NCI-H1436 treated with DMSO at 0.1 percent for 48 hours (cell line): ENCODE measurements around the gene CNOT3.

ENCODE experiments used
- DNase-seq: peaks from one replicate; lab custom pipeline; 2025; lab: John Stamatoyannopoulos, UW

CNOT3 gene

DNA sequence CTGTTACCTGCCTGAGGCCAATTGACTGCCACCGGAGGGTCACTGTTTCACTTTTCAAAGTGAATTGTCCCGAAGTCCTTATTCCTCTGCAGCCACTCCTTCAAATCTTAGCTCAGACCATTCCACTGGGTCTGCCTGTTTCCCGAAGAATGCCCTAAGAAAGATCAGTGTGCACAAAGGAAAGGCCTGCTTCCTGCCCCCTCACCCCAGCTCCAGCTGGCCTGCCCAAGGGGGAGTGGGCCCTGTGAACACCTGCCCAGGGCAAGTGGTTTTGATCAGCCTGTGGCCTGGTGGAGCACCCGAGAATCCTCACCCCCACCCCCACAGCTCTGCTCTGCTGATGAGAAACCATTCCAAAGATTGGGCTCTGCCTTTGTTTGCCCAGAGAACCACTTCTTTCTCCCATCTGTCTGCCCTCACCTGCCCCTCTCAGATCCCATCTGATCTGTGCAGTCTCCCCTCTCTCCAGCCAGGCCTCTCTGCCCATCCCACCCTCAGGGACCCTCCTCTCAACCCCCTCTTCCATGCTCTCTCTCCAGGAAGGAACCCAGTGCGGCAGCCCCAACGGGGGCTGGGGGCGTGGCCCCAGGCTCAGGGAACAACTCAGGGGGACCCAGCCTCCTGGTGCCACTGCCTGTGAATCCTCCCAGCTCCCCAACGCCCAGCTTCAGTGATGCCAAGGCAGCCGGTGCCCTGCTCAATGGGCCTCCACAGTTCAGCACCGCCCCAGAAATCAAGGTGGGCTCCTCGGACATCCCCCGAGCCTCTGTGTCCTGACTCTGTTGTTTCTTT, 11.7 kb downstream of the CNOT3 start:
- no peak for DNase-seq

DNA sequence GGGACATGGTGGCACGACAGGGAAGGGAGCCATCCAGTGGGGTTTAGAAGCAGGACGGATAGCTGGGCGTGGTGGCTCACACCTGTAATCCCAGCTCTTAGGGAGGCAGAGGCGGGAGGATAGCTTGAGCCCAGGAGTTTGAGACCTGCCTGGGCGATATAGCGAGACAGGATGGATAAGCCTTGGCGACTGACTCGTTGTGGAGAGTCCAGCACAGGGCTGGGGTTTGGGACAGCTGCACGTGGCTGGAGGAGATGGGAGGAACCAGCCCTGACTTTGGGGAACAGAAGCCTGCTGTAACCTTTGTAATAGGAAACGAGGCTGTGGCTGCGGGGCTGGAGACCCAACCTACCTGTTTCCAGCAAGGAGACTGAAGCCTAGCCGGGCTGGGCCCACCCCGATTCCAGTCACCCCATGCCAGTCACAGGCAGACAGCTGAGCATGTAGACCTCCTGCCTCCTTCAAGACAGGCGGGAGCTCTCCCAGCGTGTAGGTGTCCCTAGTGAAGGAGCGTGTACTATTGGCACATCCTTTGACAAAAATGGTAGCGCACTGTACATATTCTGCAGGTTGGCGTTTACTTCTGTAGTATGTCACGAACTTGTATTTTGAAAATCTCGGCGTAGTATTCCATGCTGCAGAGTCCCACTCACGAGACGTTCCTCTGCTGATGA, 13.9 kb downstream of the CNOT3 start:
- DNase-seq: no peak

DNA sequence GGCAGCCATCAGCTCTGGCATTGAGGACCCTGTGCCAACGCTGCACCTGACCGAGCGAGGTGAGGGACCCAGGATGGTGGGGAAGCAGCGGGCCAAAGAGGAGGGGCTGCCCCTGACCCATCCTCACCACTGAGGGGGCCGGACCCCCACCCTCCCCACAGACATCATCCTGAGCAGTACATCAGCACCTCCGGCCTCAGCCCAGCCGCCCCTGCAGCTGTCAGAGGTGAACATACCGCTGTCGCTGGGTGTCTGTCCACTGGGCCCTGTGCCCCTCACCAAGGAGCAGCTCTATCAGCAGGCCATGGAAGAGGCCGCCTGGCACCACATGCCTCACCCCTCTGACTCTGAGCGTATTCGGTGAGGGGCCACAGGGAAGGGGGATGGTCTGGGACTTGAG, 14.7 kb downstream of the CNOT3 start:
- DNase-seq: no peak

DNA sequence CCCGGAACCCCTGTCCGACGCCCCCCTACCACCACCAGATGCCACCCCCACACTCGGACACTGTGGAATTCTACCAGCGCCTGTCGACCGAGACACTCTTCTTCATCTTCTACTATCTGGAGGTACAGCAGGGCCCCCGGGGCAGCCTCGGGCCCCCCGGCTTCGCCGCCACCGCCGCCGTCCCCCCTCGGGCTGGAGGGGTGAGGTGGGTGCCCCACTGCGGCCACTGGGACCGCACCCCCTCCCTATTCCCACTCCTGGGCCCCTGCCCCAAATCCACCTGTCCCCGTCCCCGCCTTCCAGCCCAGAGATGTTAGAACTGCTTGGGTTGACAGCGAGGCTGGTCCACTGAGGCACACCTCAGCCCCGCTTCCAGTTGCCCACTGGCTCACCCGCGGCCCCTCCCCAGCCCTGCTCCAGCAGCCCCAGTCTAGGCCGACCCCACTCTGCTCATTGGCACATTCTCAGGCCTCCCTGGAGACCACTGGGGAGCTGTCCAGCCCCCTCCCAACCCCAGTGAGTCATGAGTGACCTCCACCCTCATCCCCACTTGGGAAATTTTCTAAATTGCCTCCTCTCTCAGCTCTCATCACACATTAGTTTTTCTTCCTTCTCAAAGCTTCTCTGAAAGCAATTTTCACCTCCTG, 15.4 kb downstream of the CNOT3 start:
- no peak for DNase-seq

DNA sequence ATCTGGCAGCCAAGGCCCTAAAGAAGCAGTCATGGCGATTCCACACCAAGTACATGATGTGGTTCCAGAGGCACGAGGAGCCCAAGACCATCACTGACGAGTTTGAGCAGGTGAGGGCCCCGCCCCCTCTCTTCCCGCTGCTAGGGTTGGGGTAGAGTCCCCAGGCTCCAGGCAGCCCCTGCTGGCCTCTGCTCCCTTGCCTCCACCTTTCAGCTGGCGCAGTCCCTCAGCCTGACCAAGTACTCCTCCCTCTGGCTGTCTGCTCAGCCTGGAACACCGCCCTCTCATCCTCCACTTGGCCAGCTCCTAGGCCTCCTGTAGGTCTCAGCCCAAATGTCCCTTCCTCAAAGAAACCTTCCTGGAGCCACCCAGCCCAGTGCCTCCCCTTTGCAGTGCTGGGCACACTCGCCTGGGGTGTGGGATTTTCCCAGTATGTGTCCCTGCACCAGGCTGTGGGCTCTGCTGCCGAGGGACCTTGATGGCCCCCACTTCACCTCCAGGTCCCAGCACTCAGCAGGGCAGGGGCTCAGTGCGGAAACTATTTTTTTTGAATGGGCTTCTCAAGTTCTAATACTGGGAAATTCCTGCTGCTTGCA, 16.3 kb downstream of the CNOT3 start:
- DNase-seq: no peak

DNA sequence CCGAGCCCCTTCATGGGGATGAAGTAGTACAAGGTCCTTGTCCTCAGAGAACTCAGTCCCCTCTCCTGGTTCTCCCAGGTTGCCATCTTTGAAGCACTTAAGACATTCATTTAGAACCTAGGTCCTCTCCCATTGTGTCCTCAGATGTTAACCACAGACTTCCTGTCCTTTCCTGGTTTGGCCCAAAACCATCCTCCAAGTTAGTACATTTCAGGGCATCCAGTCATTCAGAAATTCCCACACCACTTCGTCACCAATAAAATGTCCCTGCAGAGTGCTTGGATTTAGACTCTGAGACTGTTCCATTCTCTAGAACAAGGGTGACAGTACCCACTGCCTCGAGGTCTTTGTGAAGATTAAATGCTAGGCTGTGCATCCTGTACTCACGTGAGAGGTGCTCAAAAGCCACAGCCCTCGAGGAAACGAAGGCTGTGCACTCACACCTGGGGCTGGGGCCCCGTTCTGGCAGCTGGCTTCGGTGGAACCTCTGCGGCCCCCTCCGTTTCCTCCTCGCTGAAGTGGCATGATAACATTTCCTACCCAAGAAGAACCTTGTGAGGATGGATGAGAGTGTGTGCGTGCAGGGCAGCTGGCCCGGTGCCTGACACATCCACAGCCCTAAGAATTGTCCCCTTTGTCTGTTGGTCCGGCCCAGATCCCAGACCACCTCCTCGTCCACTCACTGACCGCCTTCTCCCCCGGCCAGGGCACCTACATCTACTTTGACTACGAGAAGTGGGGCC, 17.2 kb downstream of the CNOT3 start:
- no peak for DNase-seq

DNA sequence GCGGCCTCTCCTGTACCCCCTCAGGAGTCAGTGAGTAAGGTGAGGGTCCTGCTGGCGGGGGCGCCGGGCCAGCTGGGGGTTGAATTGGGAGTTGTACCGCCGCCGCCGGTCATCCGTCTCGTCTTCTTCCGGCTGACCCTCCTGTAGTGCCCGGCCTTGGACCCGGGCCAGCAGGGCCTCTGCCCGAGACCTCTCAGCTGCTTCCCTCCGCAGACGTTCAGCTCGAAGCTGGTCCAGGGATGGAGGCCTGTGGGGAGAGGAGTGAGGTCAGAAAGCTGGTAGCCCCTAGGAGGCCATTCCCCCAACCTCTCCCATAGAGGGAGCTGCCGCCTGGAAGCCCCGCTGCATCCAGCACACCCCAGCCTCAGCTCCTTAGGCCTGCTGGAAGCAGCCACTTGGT, 18.1 kb downstream of the CNOT3 start:
- DNase-seq: no peak

DNA sequence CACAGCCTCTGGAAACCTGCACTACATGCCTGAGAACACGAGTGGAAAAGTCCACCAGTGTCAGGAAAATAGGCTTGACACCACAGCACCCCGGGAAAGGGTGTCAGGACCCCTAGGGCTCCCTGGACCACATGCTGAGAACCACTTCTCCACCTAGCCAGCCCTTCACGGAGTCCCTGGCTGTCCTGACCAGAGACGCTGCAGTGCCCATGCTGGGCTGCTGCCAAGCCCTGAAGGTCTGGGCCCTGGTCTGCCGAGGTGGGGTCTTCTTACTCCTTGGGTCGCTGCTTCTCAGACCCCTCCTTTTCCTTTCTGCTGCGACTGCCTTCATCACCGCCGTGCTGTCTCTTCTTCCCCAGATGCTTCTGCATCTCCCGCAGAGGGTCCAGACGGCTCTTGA, 18.9 kb downstream of the CNOT3 start:
- DNase-seq: no peak

DNA sequence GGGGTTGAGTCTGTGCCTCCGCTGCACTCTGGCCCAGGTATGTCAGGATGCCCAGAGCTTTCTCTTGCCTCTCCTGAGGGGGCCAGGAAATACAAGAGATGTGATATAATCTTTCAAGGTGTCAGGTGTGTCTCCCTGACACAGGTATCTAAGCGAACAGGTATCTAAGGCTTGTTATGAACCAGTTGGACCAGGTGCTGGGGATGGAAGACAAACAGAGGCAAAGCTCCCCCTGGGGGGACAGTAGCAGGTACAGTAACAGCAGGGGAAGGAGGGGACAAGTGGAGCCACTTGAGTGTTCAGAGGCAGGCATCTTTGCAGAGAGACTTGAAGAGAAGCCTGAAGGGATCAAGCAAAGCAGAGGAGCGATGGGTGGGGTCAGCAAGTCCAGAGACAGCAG, 19.4 kb downstream of the CNOT3 start:
- DNase-seq: no peak

DNA sequence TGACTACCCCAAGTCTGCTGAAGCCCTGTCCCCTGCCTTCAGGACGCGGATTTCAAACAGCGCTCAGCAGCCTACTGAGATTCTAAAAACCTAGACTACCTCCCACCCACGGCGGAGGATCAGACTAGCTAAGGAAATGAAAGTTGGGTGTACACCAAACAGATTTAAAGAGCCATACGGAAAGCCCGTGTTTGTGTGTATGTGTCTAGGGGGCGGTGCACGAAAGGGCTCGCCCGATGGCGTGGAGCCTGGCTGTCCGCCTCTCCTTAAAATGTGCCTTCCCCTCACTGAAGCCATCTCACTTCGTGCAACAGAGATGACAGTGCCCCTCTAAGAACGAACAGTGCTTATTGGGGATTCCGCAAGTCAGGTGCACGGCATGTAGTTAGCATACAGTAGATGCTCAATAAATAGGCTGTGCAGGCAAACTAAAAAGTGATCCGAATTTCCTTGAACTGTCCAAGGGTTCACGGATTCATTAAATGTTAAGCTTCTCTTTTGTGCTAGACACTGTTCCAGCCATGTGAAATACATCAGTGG, 21.3 kb downstream of the CNOT3 start:
- no peak for DNase-seq

DNA sequence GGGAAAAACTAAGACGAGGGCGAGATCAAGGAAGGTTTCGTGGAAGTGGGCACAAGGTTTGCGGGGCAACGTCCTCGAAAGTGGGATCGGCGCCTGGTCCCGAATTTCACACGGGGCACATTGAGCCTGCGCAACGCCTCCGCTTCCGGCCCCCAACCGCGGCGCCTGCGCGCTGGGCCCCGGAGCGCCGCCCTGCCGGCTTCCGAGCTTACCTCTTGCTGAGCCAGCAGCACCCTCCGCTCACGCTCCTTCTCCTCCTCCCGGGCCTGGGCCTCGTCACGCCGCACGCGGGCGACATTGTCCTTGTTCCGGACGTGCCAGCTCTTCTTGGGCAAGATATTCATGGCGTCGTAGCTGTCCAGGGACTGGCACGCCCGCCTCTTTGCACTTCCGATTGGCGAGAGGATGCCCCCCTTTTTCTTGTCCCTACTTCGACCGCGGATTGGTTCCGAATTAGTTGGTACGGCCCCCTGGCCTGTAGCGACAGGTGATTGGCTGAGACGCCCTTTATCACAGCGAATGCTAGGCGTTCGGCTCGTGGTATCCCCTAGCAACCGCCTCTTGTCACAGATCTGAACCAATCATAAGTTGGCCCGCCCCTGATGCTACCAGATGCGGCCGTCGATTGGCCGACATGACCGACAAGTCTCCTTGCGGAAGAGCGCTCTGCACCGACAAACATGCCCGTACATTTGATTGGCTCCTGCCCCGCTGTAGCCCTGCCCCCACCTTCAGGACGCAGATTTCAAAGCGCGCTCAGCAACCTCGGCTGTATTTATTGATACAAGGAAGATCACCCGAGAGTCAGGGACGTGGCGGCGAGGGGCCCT, 22.0 kb downstream of the CNOT3 start, which contains the start of gene LENG1:
Gene LENG1, minus strand, starts transcription at position 370 of the 830 bp plus-strand sequence. Its CDS starts 26 bp downstream, at position 344.
- peak; percentile 100 for DNase-seq

DNA sequence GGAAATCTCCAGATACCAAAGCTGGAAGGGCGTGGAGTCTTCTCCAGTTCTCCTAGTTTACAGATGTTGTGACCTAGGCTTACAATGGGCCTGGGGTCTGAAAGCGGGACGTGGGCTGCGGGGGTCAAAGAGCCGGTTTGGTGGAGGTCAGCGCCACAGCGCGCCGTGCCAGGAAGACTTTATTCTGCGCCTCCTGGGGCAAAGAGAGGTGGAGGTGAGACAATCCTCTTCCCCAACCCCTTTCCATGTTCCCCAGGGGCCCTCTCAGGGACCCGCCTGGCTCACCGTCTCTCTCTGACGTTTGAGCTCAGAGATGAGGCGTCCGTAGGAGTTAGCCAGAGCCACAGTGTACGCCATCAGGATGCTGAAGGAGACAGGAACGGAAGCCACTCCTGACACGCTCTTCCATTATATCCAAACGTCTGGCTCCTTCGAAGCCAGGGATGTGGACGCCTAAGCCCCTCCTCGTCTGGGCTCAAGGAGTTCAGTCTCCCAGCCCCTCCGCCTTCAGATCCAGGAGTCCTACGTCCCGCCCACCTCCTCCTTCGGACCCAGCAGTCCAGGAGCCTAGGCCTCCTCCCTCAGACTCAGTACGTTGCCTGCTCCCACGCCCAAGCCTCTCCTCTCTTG, 22.7 kb downstream of the CNOT3 start:
- no peak for DNase-seq

DNA sequence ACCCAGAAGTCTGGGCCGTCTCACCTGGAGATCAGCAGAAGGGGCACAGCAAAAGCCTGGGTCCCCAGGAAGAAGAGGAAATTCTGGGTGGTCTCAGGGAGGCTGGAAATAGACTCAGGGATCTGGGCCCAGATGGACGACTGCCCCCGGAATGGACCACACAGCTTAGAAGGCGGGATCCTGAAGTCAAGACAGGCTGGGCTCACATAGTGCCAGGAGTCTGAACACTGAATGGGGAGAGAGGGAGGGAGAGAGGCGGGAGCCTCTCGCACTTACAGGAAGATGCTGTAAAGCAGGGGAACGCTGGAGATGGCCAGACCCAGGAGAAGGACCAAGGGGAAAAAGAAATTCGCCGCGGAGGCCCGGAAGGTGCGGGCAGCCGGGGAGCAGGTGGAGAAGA, 23.3 kb downstream of the CNOT3 start:
- no peak for DNase-seq

DNA sequence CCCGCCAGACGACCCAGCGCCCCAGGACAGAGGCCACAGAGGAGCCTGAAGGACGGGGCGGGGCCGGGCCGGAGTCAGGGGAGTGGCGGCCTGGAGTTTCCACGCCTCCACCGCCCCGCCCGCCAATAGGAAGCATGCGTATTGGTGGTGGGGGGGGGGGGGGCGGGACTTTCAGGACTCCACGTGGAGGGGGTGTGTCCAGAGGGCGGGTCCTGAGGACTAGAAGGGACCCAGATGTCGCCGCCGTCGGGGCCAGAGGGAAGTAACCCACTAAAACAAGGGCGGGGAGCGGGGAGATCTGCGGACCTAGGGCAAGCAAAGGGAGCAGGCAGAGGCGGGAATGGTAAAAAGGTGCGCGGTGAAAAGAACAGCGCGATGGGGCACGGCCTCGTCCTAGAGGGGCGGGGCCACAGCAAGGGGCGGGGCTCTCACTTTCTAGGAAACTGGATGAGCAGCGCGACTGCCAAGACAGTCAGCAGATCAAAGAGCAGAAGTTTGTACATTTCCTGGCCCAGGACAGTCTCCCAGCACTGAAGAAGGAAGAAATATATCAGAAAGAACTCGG, 24.8 kb downstream of the CNOT3 start:
- peak; percentile 24 for DNase-seq

DNA sequence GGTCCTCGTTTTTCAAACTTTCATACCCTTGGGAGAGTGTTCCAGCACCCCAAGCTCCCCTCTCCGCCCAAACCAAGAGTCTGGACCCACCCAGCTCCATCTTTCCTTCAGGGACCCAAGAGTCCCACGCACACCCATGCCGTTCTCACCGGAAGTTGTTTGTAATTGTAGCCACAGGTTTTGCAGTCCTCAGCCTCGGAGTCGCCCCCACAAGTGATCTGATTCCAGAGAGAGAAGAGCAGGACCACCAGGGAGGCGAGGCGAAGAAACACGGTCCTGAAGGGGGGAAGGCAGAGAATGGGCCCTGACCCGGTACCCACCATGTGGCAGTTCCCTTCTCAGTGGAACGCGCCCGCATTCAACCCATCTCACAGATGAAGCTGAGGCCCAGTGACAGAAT, 25.3 kb downstream of the CNOT3 start:
- DNase-seq: no peak

DNA sequence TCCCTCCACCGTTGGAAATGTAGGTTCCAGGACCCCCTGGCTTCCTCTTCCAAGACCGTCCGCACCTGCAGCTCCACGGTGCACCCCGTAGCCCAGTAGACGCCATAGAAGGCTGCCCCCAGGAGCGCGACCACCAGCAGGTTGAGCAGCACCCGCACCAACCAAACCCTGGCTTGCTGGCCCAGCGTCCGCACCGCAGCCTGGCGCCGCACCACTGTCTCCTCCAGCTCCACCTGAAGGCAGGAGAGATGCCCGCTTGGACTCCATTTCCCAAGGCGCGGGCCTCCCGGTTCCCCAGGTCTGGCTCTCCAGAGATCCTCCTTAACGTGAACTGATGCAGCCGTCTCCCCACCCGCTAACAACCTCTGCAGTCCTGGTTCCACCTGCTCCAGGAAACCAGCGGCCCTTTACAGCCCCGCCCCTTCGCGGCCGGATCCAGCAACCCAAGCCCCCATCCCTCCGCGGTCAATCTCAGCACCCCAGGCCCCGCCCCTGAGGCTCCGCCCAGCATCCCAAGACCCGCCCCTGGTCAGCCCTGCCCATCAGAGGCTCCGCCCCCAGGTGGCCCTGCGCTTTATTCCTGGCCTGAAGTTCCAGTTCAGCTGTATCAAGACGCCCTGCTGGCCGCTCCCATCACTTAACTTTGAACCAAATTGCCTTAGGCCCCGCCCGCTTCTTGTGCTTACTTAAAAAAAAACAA, 27.0 kb downstream of the CNOT3 start:
- no peak for DNase-seq

DNA sequence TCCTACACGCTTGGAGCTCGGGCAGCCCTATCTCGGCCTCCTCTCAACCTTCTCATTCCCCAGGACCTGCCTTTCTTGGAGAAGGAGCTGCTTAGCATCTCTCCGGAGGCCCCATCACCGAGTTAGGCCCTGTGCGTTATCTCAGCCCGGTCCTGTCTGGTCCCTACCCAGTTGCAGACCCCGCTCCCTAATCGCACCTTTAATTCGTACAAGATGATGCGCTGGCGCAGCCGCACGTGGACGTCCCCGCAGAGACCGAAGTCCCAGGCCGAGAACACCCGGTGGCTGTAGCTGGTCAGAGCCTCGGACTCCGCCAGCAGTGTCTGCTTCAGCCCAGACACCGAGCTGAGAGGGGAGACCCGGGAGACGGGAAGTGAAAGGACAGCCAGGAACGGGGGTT, 27.7 kb downstream of the CNOT3 start:
- no peak for DNase-seq

DNA sequence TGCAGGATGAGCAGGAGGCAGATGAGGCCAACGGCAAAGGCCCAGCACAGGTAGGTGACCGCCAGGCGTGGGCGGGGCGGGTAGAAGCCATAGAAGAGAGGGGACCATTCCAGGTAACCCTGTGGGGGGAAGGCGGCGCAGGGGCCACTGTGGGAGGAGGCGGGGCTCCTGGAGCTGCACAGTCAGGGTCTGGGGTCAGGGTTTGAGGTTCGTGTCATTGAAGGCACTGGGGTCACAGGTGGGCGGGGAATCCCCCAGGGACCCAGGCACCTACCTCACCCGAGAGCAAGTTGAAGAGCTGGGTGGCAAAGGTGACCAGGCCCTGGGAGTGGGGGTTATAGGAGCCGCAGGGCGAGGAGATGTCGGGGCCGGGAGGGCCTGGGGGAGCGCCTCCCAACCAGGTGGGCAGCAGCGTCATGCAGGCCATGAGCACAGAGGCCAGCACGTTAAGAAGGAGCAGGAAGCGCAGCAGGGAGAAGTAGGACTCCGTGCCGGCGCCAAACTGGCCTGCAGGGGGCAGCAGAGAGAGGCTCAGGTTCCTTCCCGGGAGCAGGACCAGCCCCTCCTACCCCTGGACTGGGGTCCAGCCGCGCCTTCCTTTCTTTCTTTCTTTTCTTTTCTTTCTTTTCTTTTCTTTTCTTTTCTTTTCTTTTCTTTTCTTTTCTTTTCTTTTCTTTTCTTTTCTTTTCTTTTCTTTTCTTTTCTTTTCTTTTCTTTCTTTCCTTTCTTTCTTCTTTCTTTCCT, 30.8 kb downstream of the CNOT3 start:
- peak; percentile 72 for DNase-seq
